ENCODE measurements around the gene GGT5. TPM values are rescaled to one million over a fixed set of nuclear protein-coding genes. Genes with fewer than 3 reads are reported as not detected.

Gene GGT5
- total and polyA plus RNA-seq, 2 donors (not counting 1 experiment from before 2014, with no cell fraction given), result under 0.01 to 9.1 TPM

GRCh38 chr22:24236656-24237055 is 8.2 kb downstream of the GGT5 start:
- Histone ChIP-seq H3K9ac (ENCODE audit: insufficient read depth, low read length) (no peak overlapping the region), H3K27me3 (ENCODE audit: control insufficient read depth, insufficient read depth, low read length) (no peaks in the 10 kb centered on the region), H3K4me1 (ENCODE audit: control insufficient read depth, extremely low read depth, insufficient read depth, low read length) (no peaks in the 10 kb centered on the region), H3K4me3 (replicated peaks in 1 of 4; ENCODE audit: control extremely low read depth in 1 of 4, insufficient read depth in 1 of 4, low read depth in 3 of 4, low read length in 4 of 4) (no peak overlapping the region), H3K79me2 (ENCODE audit: control insufficient read depth, insufficient read depth, low read length) (no peaks in the 10 kb centered on the region), H3K36me3 (ENCODE audit: control insufficient read depth, insufficient read depth, low read length) (no peaks in the 10 kb centered on the region), H2AFZ (ENCODE audit: low read length) (no peak overlapping the region), H3K9me3 (ENCODE audit: control insufficient read depth, insufficient read depth, low read depth, low read length) (no peaks in the 10 kb centered on the region), H4K20me1 (ENCODE audit: control insufficient read depth, extremely low read depth, insufficient read depth, low read length) (no peaks in the 10 kb centered on the region), H3K27ac (ENCODE audit: insufficient read depth, low read length) (no peak overlapping the region), H3K4me2 (ENCODE audit: extremely low read depth, insufficient read depth, low read length) (no peak overlapping the region)
- DNase-seq (ENCODE audit: low read depth in 2 of 2), result no peak
- TF ChIP-seq EZH2 (IDR thresholded peaks at IDR 0.05; ENCODE audit: low read length, missing control alignments) (no peak), CTCF (conservative IDR thresholded peaks at IDR 0.05 in 1 of 2, IDR thresholded peaks at IDR 0.05 in 1 of 2; ENCODE audit: low read depth in 1 of 2, low read length in 2 of 2) (no peak)

- TF ChIP-seq EZH2 (IDR thresholded peaks at IDR 0.05; ENCODE audit: low read length, missing control alignments) (no peak), CTCF (conservative IDR thresholded peaks at IDR 0.05 in 1 of 2, IDR thresholded peaks at IDR 0.05 in 1 of 2; ENCODE audit: low read depth in 1 of 2, low read length in 2 of 2) (no peak)
- H3K36me3 ChIP-seq (ENCODE audit: control insufficient read depth, insufficient read depth, low read length), result no peaks in the 10 kb centered on the region
- H3K27me3 ChIP-seq (ENCODE audit: control insufficient read depth, insufficient read depth, low read length), result no peaks in the 10 kb centered on the region
- H2AFZ ChIP-seq (ENCODE audit: low read length), result no peak overlapping the region
- H3K4me1 ChIP-seq (ENCODE audit: control insufficient read depth, extremely low read depth, insufficient read depth, low read length), result no peaks in the 10 kb centered on the region
- H3K4me2 ChIP-seq (ENCODE audit: extremely low read depth, insufficient read depth, low read length), result no peak overlapping the region
- H4K20me1 ChIP-seq (ENCODE audit: control insufficient read depth, extremely low read depth, insufficient read depth, low read length), result no peaks in the 10 kb centered on the region
- H3K4me3 ChIP-seq (replicated peaks in 1 of 4; ENCODE audit: control extremely low read depth in 1 of 4, insufficient read depth in 1 of 4, low read depth in 3 of 4, low read length in 4 of 4), result no peak overlapping the region
- no peak overlapping the region for H3K9ac ChIP-seq (ENCODE audit: insufficient read depth, low read length)
- no peaks in the 10 kb centered on the region for H3K9me3 ChIP-seq (ENCODE audit: control insufficient read depth, insufficient read depth, low read depth, low read length)
- no peak overlapping the region for H3K27ac ChIP-seq (ENCODE audit: insufficient read depth, low read length)
- no peak for DNase-seq (ENCODE audit: low read depth in 2 of 2)
- H3K79me2 ChIP-seq (ENCODE audit: control insufficient read depth, insufficient read depth, low read length), result no peaks in the 10 kb centered on the region
These were observed 9.6 kb downstream of the GGT5 start for GRCh38 chr22:24235315-24235714.

DNA sequence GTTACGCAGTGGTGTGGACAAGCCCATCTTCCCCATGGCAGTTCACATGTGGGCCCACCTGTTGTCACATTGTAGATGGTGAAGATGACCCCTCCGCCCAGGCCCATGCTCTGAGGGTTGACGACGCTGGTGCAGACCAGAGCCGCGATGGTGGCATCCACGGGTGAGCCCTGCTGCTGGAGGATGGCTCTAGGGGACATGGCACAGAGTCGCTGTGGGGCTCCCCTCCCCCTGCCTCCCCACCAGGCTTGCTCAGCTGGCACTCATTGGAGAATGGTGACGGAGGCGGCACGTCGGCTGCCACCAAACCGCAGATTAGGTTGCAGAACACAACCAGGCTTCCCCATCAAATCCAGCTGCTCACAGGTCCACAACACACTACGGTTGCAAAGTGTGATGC is 11.1 kb downstream of the GGT5 start:
- H3K27me3 ChIP-seq (ENCODE audit: control insufficient read depth, insufficient read depth, low read length), result no peaks in the 10 kb centered on the region
- H3K9ac ChIP-seq (ENCODE audit: insufficient read depth, low read length), result no peak overlapping the region
- no peak for DNase-seq (ENCODE audit: low read depth in 2 of 2)
- H3K4me1 ChIP-seq (ENCODE audit: control insufficient read depth, extremely low read depth, insufficient read depth, low read length), result no peaks in the 10 kb centered on the region
- no peaks in the 10 kb centered on the region for H3K79me2 ChIP-seq (ENCODE audit: control insufficient read depth, insufficient read depth, low read length)
- H2AFZ ChIP-seq (ENCODE audit: low read length), result no peak overlapping the region
- H4K20me1 ChIP-seq (ENCODE audit: control insufficient read depth, extremely low read depth, insufficient read depth, low read length), result no peaks in the 10 kb centered on the region
- TF ChIP-seq EZH2 (IDR thresholded peaks at IDR 0.05; ENCODE audit: low read length, missing control alignments) (no peak), CTCF (conservative IDR thresholded peaks at IDR 0.05 in 1 of 2, IDR thresholded peaks at IDR 0.05 in 1 of 2; ENCODE audit: low read depth in 1 of 2, low read length in 2 of 2) (no peak)
- no peaks in the 10 kb centered on the region for H3K36me3 ChIP-seq (ENCODE audit: control insufficient read depth, insufficient read depth, low read length)
- no peak overlapping the region for H3K4me3 ChIP-seq (replicated peaks in 1 of 4; ENCODE audit: control extremely low read depth in 1 of 4, insufficient read depth in 1 of 4, low read depth in 3 of 4, low read length in 4 of 4)
- H3K4me2 ChIP-seq (ENCODE audit: extremely low read depth, insufficient read depth, low read length), result no peak overlapping the region
- H3K9me3 ChIP-seq (ENCODE audit: control insufficient read depth, insufficient read depth, low read depth, low read length), result no peaks in the 10 kb centered on the region
- H3K27ac ChIP-seq (ENCODE audit: insufficient read depth, low read length), result no peak overlapping the region

Data from fibroblast of lung (primary cell).